Astrocyte of the cerebellum (primary cell): ENCODE measurements around the gene OSBPL10.

Experiments used
- DNase-seq: peaks from one replicate; pipeline ENCODE4 v3.0.0-alpha.2; 2011; ENCODE audit warnings: low read depth
- H3K4me3 ChIP-seq: 2 replicates; pipeline ENCODE4 v1.5.1; 2011; ENCODE audit warnings: mild to moderate bottlenecking, low read depth, low read length, moderate library complexity
- CTCF ChIP-seq: IDR thresholded peaks from 2 replicates; pipeline ENCODE4 v1.5.1; 2012; ENCODE audit warnings: low read length, low read depth, moderate library complexity, mild to moderate bottlenecking; ENCODE audit errors: missing control alignments
- in situ Hi-C: cut with HindIII; loops from 2 replicates; pipeline ENCODE4 v1.10.0; 2017; ENCODE audit warnings: low sequenced_read_pairs

OSBPL10 gene

GRCh38 chr3:31946484-31947081 is 34.5 kb downstream of the OSBPL10 start:
- TF ChIP-seq CTCF: no peak
- in situ Hi-C loops: no loop called here
- no peak for DNase-seq
- H3K4me3 ChIP-seq: no peak overlapping the region

DNA sequence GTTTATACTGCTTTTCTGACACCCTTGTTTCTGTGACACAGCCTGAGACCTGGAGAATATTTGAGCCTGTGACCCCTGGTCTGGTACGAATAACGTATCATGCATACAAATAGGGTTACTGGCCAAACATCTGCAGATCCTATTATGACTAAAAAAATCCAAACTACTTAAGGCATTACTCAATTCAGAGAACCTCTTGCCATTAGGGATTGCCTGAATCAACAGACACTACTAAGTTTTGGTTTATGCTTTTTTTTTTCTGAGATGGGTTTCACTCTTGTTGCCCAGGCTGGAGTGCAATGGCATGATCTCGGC is 35.4 kb downstream of the OSBPL10 start:
- no peak overlapping the region for H3K4me3 ChIP-seq
- TF ChIP-seq CTCF: no peak
- DNase-seq: no peak
- in situ Hi-C loops: no loop called here

GRCh38 chr3:31943041-31943440 is 38.0 kb downstream of the OSBPL10 start:
- in situ Hi-C loops: no loop called here

GRCh38 chr3:31942446-31942845 is 38.6 kb downstream of the OSBPL10 start:
- no peak for DNase-seq
- in situ Hi-C loops: no loop called here
- no peak overlapping the region for H3K4me3 ChIP-seq
- TF ChIP-seq CTCF: no peak

More at GRCh38 chr3:31943041-31943440, 38.0 kb downstream of the OSBPL10 start:
- DNase-seq: no peak
- no peak for TF ChIP-seq CTCF
- no peak overlapping the region for H3K4me3 ChIP-seq

DNA sequence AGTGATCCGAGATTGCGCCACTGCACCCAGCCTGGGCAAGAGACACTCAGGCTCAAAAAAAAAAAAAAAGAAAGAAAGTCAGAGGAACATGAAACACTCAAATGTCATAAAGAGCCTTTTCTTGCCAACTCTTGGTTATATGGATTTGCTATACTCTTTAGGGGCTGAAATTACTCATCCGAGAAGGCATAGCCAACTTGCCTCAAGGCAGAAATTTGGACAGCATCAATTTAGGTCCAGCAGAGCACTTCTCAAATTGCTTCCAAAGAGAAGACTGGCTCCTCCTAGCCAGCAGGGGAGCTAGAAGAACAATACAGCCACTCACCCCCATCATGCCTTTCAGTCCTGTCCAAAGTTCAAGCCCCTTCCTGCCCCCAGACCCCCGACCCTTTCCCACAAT is 43.8 kb downstream of the OSBPL10 start:
- in situ Hi-C loops: no loop called here
- no peak for DNase-seq
- H3K4me3 ChIP-seq: no peak overlapping the region
- no peak for TF ChIP-seq CTCF

GRCh38 chr3:31936420-31937060 is 44.5 kb downstream of the OSBPL10 start:
- TF ChIP-seq CTCF: no peak
- DNase-seq: no peak
- in situ Hi-C loops: no loop called here
- no peak overlapping the region for H3K4me3 ChIP-seq

GRCh38 chr3:31934866-31935265 is 46.2 kb downstream of the OSBPL10 start:
- H3K4me3 ChIP-seq: no peak overlapping the region
- in situ Hi-C loops: no loop called here
- no peak for TF ChIP-seq CTCF
- no peak for DNase-seq
